GM12878 (cell line): ENCODE results near the gene UBE2I. TPM values are rescaled to one million over a fixed set of nuclear protein-coding genes. Genes with fewer than 3 reads are reported as not detected.

Experiments
- FOXK2 ChIP-seq: fragments of 450-650 bp; IDR thresholded peaks from 2 replicates; pipeline ENCODE4 v1.6.1; 2017; ENCODE audit warnings: mild to moderate bottlenecking, moderate library complexity
- JUNB ChIP-seq: IDR thresholded peaks from 2 replicates; pipeline ENCODE4 v1.6.1; 2016; ENCODE audit warnings: antibody characterized with exemption, mild to moderate bottlenecking
- MEF2A ChIP-seq: IDR thresholded peaks from 2 replicates; pipeline ENCODE4 v1.6.1; 2011; ENCODE audit warnings: low read depth, mild to moderate bottlenecking, low read length, moderate library complexity; ENCODE audit not compliant: insufficient read depth
- MTA2 ChIP-seq: fragments of 450-650 bp; IDR thresholded peaks from 2 replicates; pipeline ENCODE4 v1.6.1; 2016; ENCODE audit warnings: low read depth, mild to moderate bottlenecking, moderate library complexity
- RFX5 ChIP-seq: IDR thresholded peaks from 2 replicates; pipeline ENCODE4 v1.6.1; 2011; ENCODE audit warnings: low read depth, low read length, improper control_type of control experiment
- RUNX3 ChIP-seq: IDR thresholded peaks from 2 replicates; pipeline ENCODE4 v1.6.1; 2012; ENCODE audit warnings: low read length, inconsistent platforms
- SMARCA5 ChIP-seq: fragments of 450-650 bp; IDR thresholded peaks from 2 replicates; pipeline ENCODE4 v1.6.1; 2017; ENCODE audit warnings: mild to moderate bottlenecking
- SP1 ChIP-seq: IDR thresholded peaks from one replicate; pipeline ENCODE4 v1.6.1; 2011; ENCODE audit warnings: low read depth, low read length
- SUPT20H ChIP-seq: IDR thresholded peaks from 2 replicates; pipeline ENCODE4 v1.6.1; 2011; ENCODE audit warnings: low read depth, mild to moderate bottlenecking, low read length, moderate library complexity, borderline replicate concordance; ENCODE audit not compliant: control insufficient read depth
- TCF7 ChIP-seq: IDR thresholded peaks from 2 replicates; pipeline ENCODE4 v1.6.1; 2014; ENCODE audit warnings: antibody characterized with exemption, borderline replicate concordance
- ZBED1 ChIP-seq: IDR thresholded peaks from 2 replicates; pipeline ENCODE4 v1.6.1; 2016; ENCODE audit warnings: borderline replicate concordance
- ZNF24 ChIP-seq: fragments of 450-650 bp; IDR thresholded peaks from 2 replicates; pipeline ENCODE4 v1.6.1; 2017; ENCODE audit warnings: antibody characterized with exemption, mild to moderate bottlenecking
- ZNF384 ChIP-seq: IDR thresholded peaks from 2 replicates; pipeline ENCODE4 v1.6.1; 2012; ENCODE audit warnings: low read depth, mild to moderate bottlenecking, low read length, improper control_type of control experiment, borderline replicate concordance
- polyA plus RNA-seq, 11 experiments: library from polyadenylated mRNA; depleted of rRNA in 4 of 11; unstranded in 6 of 11; stranded (reverse) in 5 of 11; fragments of >200 nt; fragmentation: Nextera tagmentation in 4 of 11; fragmentation: Illumina TruSeq in 1 of 11; extraction: Ambion mirVana in 4 of 11; extraction: Trizol in 1 of 11; gene quantifications; 1 replicate in 1 of 11; 2 replicates in 10 of 11; pipeline versions ENCODE4 v1.2.1 to v1.2.3, GENCODE V29; 2011 to 2016; ENCODE audit warnings: inconsistent platforms in 2 of 11, missing spikeins in 2 of 11, low read depth in 1 of 11
- total RNA-seq, 4 experiments: library from RNA; depleted of rRNA in 3 of 4; stranded (reverse); fragments of >200 nt in 3 of 4; fragmentation: Illumina TruSeq in 1 of 4; extraction: Trizol in 1 of 4; gene quantifications; 2 replicates each; pipeline versions ENCODE4 v1.2.1 to v1.2.3, GENCODE V29; 2013 to 2021
- TF ChIP-seq, protein P1 (sequence below): fragments of 450-650 bp; formaldehyde crosslinking; IDR thresholded peaks from 2 replicates; pipeline ENCODE4 v1.4.0; 2020; ENCODE audit warnings: mild to moderate bottlenecking, moderate library complexity
- TF ChIP-seq, protein P2 (sequence below): fragments of 450-650 bp; IDR thresholded peaks from 2 replicates; pipeline ENCODE4 v1.6.1; 2017; ENCODE audit warnings: mild to moderate bottlenecking, moderate library complexity
- TF ChIP-seq, protein P3 (sequence below): fragments of 450-650 bp; IDR thresholded peaks from 2 replicates; pipeline ENCODE4 v1.6.1; 2016; ENCODE audit warnings: mild to moderate bottlenecking
- TF ChIP-seq, protein P4 (sequence below): IDR thresholded peaks from 2 replicates; pipeline ENCODE4 v1.6.1; 2011; ENCODE audit warnings: low read depth, mild to moderate bottlenecking, low read length, moderate library complexity, borderline replicate concordance; ENCODE audit errors: extremely low read depth
- TF ChIP-seq, protein P5 (sequence below): fragments of 450-650 bp; IDR thresholded peaks from 2 replicates; pipeline ENCODE4 v1.6.1; 2017; ENCODE audit warnings: low read depth, mild to moderate bottlenecking, moderate library complexity

Gene UBE2I
- total and polyA plus RNA-seq, 10 of the 15 experiments (the other 5 are each of a cell fraction or from before 2014, with no cell fraction given) = 47.5 to 243 (median 194) TPM

DNA sequence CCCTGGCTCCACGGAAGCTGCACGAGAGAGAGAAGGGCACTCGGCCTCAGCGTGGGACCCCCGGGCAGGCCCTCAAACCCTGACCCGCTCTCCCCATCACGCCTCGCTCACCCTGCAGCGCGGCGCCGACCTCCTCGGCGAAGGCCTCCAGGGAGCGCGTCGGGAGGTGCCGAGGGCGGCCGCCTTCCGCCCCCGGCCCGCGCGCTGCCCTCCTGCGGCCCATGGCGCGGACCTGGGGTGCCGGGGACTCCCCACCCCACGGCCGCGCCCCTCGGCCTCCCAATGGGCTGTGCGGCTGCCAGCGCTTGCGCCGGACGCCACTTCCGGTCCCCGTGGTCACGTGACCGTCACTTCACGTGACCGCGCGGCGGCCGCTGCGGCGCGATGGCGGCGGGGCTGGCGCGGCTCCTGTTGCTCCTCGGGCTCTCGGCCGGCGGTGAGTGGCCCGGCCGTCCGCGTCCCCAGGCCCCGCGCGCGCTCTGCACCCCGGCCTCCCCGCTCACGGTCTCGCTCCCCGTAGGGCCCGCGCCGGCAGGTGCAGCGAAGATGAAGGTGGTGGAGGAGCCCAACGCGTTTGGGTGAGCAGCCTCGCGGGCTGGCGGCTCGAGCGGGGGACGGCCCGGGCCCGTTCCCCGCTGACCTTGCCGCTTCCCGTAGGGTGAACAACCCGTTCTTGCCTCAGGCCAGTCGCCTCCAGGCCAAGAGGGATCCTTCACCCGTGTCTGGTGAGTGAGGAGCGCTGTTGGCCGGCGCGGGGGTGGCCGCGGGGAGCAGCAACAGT, 42.3 kb downstream of the UBE2I start, which contains the start of the genes GNPTG and TSR3 (continued):
- TF ChIP-seq RFX5 (0 out of 2 replicates have a peak, but pooled peaks have one; percentile 7), SMARCA5 (no peak), FOXK2 (no peak), ZNF384 (no peak), JUNB (no peak), ZBED1 (no peak), MEF2A (peak; percentile 77), ZNF24 (no peak; the same call in 1 of the 2 replicates), SP1 (peak; percentile 74), RUNX3 (peak; percentile 79), SUPT20H (no peak), MTA2 (no peak), TCF7 (no peak)
- TF ChIP-seq, protein P1, sequence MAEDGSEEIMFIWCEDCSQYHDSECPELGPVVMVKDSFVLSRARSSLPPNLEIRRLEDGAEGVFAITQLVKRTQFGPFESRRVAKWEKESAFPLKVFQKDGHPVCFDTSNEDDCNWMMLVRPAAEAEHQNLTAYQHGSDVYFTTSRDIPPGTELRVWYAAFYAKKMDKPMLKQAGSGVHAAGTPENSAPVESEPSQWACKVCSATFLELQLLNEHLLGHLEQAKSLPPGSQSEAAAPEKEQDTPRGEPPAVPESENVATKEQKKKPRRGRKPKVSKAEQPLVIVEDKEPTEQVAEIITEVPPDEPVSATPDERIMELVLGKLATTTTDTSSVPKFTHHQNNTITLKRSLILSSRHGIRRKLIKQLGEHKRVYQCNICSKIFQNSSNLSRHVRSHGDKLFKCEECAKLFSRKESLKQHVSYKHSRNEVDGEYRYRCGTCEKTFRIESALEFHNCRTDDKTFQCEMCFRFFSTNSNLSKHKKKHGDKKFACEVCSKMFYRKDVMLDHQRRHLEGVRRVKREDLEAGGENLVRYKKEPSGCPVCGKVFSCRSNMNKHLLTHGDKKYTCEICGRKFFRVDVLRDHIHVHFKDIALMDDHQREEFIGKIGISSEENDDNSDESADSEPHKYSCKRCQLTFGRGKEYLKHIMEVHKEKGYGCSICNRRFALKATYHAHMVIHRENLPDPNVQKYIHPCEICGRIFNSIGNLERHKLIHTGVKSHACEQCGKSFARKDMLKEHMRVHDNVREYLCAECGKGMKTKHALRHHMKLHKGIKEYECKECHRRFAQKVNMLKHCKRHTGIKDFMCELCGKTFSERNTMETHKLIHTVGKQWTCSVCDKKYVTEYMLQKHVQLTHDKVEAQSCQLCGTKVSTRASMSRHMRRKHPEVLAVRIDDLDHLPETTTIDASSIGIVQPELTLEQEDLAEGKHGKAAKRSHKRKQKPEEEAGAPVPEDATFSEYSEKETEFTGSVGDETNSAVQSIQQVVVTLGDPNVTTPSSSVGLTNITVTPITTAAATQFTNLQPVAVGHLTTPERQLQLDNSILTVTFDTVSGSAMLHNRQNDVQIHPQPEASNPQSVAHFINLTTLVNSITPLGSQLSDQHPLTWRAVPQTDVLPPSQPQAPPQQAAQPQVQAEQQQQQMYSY (CRISPR knock-in tag) = peak; percentile 94
- TF ChIP-seq, protein P2, sequence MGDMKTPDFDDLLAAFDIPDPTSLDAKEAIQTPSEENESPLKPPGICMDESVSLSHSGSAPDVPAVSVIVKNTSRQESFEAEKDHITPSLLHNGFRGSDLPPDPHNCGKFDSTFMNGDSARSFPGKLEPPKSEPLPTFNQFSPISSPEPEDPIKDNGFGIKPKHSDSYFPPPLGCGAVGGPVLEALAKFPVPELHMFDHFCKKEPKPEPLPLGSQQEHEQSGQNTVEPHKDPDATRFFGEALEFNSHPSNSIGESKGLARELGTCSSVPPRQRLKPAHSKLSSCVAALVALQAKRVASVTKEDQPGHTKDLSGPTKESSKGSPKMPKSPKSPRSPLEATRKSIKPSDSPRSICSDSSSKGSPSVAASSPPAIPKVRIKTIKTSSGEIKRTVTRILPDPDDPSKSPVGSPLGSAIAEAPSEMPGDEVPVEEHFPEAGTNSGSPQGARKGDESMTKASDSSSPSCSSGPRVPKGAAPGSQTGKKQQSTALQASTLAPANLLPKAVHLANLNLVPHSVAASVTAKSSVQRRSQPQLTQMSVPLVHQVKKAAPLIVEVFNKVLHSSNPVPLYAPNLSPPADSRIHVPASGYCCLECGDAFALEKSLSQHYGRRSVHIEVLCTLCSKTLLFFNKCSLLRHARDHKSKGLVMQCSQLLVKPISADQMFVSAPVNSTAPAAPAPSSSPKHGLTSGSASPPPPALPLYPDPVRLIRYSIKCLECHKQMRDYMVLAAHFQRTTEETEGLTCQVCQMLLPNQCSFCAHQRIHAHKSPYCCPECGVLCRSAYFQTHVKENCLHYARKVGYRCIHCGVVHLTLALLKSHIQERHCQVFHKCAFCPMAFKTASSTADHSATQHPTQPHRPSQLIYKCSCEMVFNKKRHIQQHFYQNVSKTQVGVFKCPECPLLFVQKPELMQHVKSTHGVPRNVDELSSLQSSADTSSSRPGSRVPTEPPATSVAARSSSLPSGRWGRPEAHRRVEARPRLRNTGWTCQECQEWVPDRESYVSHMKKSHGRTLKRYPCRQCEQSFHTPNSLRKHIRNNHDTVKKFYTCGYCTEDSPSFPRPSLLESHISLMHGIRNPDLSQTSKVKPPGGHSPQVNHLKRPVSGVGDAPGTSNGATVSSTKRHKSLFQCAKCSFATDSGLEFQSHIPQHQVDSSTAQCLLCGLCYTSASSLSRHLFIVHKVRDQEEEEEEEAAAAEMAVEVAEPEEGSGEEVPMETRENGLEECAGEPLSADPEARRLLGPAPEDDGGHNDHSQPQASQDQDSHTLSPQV = peak; percentile 72; the same call in 1 of the 2 replicates
- TF ChIP-seq, protein P3, sequence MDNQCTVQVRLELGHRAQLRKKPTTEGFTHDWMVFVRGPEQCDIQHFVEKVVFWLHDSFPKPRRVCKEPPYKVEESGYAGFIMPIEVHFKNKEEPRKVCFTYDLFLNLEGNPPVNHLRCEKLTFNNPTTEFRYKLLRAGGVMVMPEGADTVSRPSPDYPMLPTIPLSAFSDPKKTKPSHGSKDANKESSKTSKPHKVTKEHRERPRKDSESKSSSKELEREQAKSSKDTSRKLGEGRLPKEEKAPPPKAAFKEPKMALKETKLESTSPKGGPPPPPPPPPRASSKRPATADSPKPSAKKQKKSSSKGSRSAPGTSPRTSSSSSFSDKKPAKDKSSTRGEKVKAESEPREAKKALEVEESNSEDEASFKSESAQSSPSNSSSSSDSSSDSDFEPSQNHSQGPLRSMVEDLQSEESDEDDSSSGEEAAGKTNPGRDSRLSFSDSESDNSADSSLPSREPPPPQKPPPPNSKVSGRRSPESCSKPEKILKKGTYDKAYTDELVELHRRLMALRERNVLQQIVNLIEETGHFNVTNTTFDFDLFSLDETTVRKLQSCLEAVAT = no peak
- TF ChIP-seq, protein P4, sequence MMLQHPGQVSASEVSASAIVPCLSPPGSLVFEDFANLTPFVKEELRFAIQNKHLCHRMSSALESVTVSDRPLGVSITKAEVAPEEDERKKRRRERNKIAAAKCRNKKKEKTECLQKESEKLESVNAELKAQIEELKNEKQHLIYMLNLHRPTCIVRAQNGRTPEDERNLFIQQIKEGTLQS = peak; percentile 100
- TF ChIP-seq, protein P5, sequence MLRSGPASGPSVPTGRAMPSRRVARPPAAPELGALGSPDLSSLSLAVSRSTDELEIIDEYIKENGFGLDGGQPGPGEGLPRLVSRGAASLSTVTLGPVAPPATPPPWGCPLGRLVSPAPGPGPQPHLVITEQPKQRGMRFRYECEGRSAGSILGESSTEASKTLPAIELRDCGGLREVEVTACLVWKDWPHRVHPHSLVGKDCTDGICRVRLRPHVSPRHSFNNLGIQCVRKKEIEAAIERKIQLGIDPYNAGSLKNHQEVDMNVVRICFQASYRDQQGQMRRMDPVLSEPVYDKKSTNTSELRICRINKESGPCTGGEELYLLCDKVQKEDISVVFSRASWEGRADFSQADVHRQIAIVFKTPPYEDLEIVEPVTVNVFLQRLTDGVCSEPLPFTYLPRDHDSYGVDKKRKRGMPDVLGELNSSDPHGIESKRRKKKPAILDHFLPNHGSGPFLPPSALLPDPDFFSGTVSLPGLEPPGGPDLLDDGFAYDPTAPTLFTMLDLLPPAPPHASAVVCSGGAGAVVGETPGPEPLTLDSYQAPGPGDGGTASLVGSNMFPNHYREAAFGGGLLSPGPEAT = peak; percentile 54; the same call in 1 of the 2 replicates
